Middle frontal gyrus (tissue), 1 donor: ENCODE measurements around the gene MAML1.
A peak's percentile ranks its signal among the peaks of the same experiment; 100 is the strongest.

Source experiments
- DNase-seq: peaks from one replicate; pipeline ENCODE4 v3.0.0-alpha.2; 2015; ENCODE audit warnings: low spot score; ENCODE audit errors: extremely low spot score

MAML1 gene

GRCh38 chr5:179804555-179804947 lies 71.9 kb downstream of the MAML1 start:
- no peak for DNase-seq

- no peak for DNase-seq
Measured at GRCh38 chr5:179805070-179805528, 72.5 kb downstream of the MAML1 start.

DNA sequence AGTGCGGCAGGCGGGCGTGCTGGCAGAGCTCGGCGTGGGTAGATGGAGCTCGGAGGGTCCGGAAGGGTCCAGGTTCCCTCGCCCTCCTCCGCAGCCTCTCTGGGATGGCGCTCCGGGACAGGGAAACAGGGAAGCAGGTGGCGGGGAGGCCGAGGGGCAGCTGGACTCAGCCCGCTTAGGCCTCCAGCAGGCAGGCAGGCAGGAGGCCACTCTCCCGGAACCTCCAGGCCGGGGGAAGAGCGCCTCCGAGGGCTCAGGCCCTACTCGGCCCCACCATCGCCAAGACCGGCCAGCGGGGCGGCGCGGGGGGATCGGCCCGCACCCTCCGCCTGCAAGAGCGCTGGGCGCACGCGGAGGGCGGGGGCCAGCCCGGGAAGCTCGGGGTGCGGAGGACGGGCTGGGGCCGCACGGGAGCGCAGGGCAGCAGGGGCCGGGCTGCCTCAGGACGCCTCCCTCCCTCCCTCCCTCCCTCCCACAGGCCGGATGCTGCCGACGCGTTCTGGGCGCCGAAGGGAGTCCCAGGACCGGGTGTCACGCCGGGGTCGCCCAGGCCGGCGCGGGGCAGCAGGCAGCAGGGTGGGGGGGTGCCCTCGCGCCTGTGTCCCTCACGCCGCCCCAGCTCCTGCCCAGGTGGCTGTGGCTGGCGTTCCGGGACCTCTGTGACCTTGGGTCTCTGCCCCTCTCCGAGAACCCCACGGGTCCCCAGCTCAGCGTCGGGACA lies 73.1 kb downstream of the MAML1 start:
- no peak for DNase-seq

- no peak for DNase-seq
Measured at GRCh38 chr5:179806250-179807048, 73.8 kb downstream of the MAML1 start, which contains the start of gene MGAT4B. Gene MGAT4B, minus strand, starts transcription at chr5:179806866. Its CDS starts 283 bp downstream, at chr5:179806583.

DNA sequence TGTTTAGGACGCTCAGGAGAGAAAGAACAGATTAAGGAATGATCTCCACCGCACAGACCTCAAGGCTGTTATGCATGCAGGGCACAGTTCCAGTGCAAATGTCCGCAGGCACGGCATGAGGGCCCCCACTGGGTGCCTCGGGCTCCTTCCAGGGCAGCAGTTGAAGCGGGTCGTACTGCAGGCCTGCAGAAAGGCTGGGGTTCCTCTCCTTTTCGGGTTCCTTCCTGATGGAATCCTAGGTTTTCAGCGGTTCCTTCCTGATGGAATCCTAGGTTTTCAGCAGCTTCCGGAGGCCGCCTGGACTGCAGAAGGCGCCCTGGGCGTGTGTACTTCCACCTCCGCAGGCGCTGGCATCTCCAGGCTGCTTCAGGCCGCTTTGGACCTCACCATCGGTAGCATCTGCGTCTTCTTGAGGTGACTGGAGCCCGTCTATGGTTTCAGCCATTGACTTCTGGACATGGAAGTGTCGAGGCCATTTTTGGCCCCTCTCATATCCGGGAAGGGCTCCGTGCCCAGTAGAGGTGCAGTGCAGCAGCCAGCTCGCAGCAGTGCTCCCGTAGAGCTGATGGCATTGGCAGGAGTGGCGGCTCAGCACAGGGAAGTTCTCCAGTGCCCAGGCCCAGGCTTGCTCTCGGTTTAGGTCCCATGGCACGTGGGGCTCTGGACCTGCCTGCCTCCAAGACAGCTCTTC lies 79.7 kb downstream of the MAML1 start:
- DNase-seq = no peak

GRCh38 chr5:179812997-179813607 lies 80.5 kb downstream of the MAML1 start:
- no peak for DNase-seq

- no peak for DNase-seq
Measured at GRCh38 chr5:179814090-179814489, 81.5 kb downstream of the MAML1 start.

GRCh38 chr5:179815491-179816249 lies 83.0 kb downstream of the MAML1 start:
- no peak for DNase-seq

DNA sequence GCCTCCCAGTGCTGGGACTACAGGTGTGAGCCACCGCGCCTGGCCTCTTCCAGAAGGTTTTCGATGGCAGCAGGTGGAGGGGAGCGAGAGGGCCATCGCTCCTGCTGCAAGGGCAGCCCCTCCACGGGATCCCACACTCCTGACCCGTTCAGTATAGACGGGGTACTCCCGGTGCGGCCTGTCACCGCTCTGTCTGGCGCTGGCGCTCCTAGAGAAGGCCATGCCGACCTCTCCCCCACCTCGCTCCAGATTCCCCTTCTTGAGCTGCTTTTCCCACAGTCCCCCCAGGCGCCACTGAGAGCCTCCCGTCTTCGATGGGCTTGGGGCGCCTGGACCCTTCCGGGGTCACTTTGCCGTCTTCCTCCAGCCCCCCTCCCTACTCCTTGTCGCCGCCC lies 83.8 kb downstream of the MAML1 start:
- DNase-seq = no peak

DNA sequence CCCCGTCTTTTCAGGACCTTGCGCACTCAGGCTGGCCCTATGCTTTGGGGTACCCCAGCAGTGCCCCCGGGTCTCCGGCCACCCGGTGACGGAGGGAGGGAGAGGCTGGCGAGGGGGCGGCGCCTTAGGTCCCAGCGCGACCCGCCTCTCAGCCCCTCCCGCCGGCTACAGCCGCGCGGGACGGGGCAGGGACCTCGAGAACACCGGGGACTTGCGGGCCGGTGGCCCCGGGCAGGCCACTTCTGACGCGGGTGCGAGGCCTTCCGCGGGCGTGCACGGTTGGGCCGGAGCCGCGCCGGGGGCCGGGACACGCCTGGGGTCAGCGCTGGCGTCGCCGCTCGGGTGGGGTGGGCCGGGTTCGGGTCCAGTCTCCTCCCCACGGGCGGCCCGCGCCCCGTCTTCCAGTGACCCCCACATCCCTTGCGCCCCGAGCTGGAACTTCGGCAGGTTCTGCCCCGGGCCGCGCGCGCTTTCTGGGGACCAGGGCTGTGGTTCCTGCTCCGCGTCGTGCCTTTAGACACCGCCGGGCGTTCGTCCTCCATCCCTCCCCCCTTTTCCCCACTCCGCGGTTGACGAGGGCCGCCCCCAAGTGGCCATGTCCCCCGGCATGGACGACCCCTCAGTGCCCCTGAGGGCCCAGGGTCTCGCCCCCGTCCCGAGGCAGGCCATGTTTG lies 84.3 kb downstream of the MAML1 start:
- no peak for DNase-seq

DNA sequence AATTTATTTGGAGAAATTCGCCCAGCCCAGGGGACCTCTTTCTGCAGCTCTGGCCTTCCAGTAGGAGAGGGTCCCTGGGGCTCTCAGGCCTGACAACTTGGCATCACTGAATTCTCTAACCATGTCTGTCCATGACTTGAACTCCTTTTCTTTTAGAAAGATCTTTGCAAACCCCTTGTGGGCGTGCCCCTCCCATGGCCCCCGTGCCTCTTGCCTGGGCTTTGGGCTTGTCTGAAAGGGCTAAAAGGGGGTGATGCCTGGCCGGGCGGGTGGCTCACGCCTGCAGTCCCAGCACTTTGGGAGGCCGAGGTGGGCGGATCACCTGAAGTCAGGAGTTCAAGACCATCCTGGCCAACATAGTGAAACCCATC lies 84.8 kb downstream of the MAML1 start:
- DNase-seq = no peak

DNA sequence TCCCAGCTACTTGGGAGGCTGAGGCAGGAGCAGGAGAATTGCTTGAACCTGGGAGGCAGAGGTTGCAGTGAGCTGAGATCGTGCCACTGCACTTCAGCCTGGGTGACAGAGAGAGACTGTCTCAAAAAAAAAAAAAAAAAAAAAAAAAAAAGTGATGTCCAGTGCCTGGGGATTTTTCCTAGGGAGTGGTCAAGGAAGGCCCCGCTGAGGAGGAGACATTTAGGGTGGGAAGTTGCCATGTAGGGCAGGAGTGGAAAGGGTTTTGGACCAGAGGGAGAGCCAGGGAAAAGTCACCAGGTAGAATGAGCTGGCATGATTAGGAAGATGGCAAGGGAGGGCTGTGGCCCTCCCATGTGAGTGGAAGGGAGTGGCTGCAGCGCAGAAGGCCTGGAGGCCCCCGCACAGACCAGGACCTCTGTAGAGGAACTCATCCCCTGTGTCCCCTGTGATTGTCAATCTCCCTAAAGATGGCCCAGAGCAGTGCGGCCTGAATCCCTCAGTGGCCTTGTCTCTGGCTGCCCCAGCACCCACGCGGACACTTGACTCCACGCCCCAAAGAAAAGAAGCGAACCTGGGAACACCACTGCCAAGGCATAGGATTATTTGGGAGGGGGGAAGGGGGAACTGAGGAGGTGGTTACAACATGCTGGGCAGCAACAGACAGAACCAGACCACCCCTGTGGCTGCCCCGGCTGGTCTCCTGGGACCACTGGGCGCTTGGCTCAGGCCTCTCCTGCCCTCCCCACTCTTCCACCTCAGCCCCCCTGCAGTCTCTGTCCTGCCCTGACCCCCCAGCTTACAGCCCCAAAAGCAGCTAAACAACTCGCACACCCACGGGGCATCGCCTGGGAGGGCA lies 85.5 kb downstream of the MAML1 start:
- no peak for DNase-seq

DNA sequence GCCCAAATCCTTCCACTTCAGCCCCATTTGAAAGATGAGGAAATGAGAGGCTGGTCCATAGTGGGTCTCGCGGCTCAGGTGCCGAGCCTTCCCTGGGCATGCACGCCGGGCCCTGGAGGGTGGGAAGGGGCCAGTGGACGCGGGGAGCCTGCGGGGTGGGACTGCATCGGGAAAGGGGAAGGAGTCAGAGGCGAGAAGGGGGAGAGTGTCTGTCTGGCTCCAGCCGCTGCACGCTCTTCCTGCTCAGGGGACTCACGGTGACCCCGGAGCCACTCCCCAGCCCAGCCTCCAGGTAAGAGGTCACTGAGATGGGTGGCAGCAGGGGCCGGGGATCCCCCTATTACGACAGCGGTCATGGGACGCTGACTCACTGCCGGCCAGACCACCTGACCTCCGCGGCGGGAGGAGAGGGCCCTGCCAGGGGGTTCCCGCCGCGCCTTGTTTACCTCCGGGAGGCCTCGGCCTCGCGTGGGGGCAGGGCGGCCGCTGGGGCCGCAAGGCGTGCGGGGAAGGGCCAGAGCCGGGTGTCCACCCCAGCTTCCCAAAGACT lies 86.2 kb downstream of the MAML1 start:
- DNase-seq = peak; percentile 85

DNA sequence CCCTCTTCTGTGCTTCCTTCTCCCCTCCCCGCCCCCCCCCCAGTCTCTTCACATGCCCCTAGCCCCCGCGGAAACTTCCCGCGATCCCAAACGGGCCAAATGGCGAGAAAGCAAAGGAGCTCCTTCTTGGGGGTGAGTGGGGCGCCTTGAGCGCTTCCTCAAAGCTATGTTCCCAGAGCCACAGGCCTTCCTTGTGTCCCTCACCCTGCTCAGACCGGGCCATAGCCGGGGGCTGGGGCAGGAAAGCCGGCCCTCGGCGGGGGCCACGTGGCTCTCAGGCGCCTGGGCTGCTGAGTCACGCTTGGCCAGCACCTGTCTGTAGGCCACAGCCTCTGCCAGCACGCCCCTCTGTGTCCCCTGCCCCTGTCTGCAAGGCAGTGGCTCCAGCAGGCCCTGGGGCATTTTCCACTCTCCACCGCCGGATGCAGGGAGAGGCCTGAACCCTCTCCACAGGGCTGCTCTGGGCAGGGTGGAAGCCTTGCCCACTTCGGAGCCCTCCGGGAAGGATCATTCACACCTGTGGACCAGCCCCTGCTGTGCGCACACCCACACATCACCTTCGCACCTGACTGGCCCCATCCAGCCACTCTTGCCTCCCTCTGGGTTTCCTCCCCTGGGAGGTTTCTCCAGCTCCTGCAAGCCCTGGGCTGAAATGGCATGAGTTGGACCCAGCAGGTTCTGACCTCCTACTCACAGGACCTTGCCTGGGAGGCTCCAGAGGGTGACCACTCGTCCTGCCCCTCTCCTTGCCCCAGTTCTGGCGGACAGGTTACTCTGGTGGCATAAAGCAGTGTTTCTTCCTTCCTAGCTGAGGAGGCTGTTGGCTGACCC lies 86.9 kb downstream of the MAML1 start:
- no peak for DNase-seq

- DNase-seq = no peak
Measured at GRCh38 chr5:179820127-179820482, 87.5 kb downstream of the MAML1 start.

DNA sequence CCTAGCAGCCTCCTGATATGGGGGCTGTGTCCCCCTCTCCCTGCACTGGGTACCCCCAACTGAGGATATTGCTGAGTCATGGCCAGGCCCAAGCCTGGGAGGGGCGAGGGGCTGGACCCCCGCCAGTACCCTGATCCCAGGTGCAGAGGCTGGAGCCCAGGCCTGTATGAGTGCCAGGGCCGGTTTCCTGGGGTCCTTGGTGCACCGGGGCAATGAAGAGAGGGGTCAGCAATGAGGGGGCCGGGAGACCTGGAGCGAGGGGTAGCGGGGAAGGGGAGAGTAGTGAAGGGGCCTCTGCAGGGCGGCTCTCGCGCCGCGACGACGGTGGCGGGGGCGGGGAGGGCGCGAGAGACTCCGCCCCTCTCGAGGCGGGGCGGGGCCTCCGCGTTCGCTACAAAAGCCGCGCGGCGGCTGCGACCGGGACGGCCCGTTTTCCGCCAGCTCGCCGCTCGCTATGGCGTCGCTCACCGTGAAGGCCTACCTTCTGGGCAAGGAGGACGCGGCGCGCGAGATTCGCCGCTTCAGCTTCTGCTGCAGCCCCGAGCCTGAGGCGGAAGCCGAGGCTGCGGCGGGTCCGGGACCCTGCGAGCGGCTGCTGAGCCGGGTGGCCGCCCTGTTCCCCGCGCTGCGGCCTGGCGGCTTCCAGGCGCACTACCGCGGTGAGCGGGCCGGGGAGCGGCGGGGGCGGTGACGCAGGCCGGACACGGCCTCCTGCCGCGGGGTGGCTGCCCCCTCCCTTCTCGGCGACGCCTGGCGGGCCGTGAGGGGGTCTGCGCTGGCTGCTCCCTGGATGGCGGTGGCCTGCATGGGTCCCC lies 88.1 kb downstream of the MAML1 start, which contains the start of gene SQSTM1:
Gene SQSTM1 (plus strand): TSS at position 423 of the 815 bp plus-strand sequence. CDS start 32 bp downstream, at position 455.
- peak; percentile 83 for DNase-seq
